Measurements from ENCODE around the gene TAF8.

- no peak for TF ChIP-seq CTCF (conservative IDR thresholded peaks at IDR 0.05 in 1 of 2, IDR thresholded peaks at IDR 0.05 in 1 of 2; ENCODE audit: extremely low read depth in 1 of 2, insufficient read depth in 1 of 2, low read depth in 1 of 2, low read length in 2 of 2)
- TF ChIP-seq EZH2 (IDR thresholded peaks at IDR 0.05; ENCODE audit: borderline replicate concordance, low read length): no peak
Observed at GRCh38 chr6:42105709-42106108, 55.4 kb downstream of the TAF8 start.

Data from mammary epithelial cell (primary cell).